Measurements from ENCODE around the gene PFDN2.

Gene PFDN2

GRCh38 chr1:161094481-161094880 is 23.4 kb downstream of the PFDN2 start:
- H3K27me3 ChIP-seq (ENCODE audit: insufficient read depth, low read length), result no peaks in the 10 kb centered on the region; the same call in 1 of the 2 replicates
- no peaks in the 10 kb centered on the region for H3K9me2 ChIP-seq (ENCODE audit: low read depth, low read length)
- H3K79me2 ChIP-seq (ENCODE audit: insufficient read depth, low read length), result no peaks in the 10 kb centered on the region
- no peaks in the 10 kb centered on the region for H4K20me1 ChIP-seq (ENCODE audit: insufficient read depth, low read length)
- H3K4me1 ChIP-seq (ENCODE audit: insufficient read depth, low read length, severe bottlenecking), result peaks cover 16% of the 10 kb centered on the region
- no peak overlapping the region for H3K4me2 ChIP-seq (ENCODE audit: low read length)
- no peak overlapping the region for H3K9ac ChIP-seq (ENCODE audit: low read length)
- H3K9me3 ChIP-seq (ENCODE audit: low read length), result no peaks in the 10 kb centered on the region
- H2AFZ ChIP-seq (ENCODE audit: low read length), result no peak overlapping the region
- no peaks in the 10 kb centered on the region for H3F3A ChIP-seq (ENCODE audit: insufficient read depth, low read length)
- H3K4me3 ChIP-seq (ENCODE audit: low read depth, low read length, poor library complexity, severe bottlenecking), result no peak overlapping the region
- no peak for TF ChIP-seq EZH2 (IDR thresholded peaks at IDR 0.05; ENCODE audit: borderline replicate concordance, low read length)
- TF ChIP-seq CTCF (IDR thresholded peaks at IDR 0.05; ENCODE audit: low read length), result no peak
- peaks cover 6% of the 10 kb centered on the region for H3K36me3 ChIP-seq (ENCODE audit: insufficient read depth, low read length)
- no peak overlapping the region for H3K27ac ChIP-seq (ENCODE audit: low read depth, low read length, poor library complexity, severe bottlenecking)

- Histone ChIP-seq H2AFZ (ENCODE audit: low read length) (no peak overlapping the region), H3K27ac (ENCODE audit: low read depth, low read length, poor library complexity, severe bottlenecking) (no peak overlapping the region), H3K4me2 (ENCODE audit: low read length) (no peak overlapping the region), H3K4me1 (ENCODE audit: insufficient read depth, low read length, severe bottlenecking) (peaks cover under 1% of the 10 kb centered on the region), H3K27me3 (ENCODE audit: insufficient read depth, low read length) (no peaks in the 10 kb centered on the region; the same call in 1 of the 2 replicates), H3K9me2 (ENCODE audit: low read depth, low read length) (no peaks in the 10 kb centered on the region), H3K36me3 (ENCODE audit: insufficient read depth, low read length) (no peaks in the 10 kb centered on the region), H3K9ac (ENCODE audit: low read length) (no peak overlapping the region), H3K4me3 (ENCODE audit: low read depth, low read length, poor library complexity, severe bottlenecking) (no peak overlapping the region), H3K79me2 (ENCODE audit: insufficient read depth, low read length) (no peaks in the 10 kb centered on the region), H4K20me1 (ENCODE audit: insufficient read depth, low read length) (no peaks in the 10 kb centered on the region), H3F3A (ENCODE audit: insufficient read depth, low read length) (no peaks in the 10 kb centered on the region), H3K9me3 (ENCODE audit: low read length) (no peaks in the 10 kb centered on the region)
- no peak for TF ChIP-seq CTCF (IDR thresholded peaks at IDR 0.05; ENCODE audit: low read length)
- TF ChIP-seq EZH2 (IDR thresholded peaks at IDR 0.05; ENCODE audit: borderline replicate concordance, low read length), result no peak
Measured at GRCh38 chr1:161092621-161093028, 25.2 kb downstream of the PFDN2 start.

GRCh38 chr1:161091796-161092507 is 25.9 kb downstream of the PFDN2 start:
- no peak for TF ChIP-seq CTCF (IDR thresholded peaks at IDR 0.05; ENCODE audit: low read length)
- no peak for TF ChIP-seq EZH2 (IDR thresholded peaks at IDR 0.05; ENCODE audit: borderline replicate concordance, low read length)
- H3F3A ChIP-seq (ENCODE audit: insufficient read depth, low read length), result no peaks in the 10 kb centered on the region
- H3K79me2 ChIP-seq (ENCODE audit: insufficient read depth, low read length), result no peaks in the 10 kb centered on the region
- no peaks in the 10 kb centered on the region for H3K36me3 ChIP-seq (ENCODE audit: insufficient read depth, low read length)
- H3K27ac ChIP-seq (ENCODE audit: low read depth, low read length, poor library complexity, severe bottlenecking), result no peak overlapping the region
- no peaks in the 10 kb centered on the region for H4K20me1 ChIP-seq (ENCODE audit: insufficient read depth, low read length)
- H3K4me1 ChIP-seq (ENCODE audit: insufficient read depth, low read length, severe bottlenecking), result no peaks in the 10 kb centered on the region
- no peaks in the 10 kb centered on the region for H3K9me2 ChIP-seq (ENCODE audit: low read depth, low read length)
- no peaks in the 10 kb centered on the region for H3K9me3 ChIP-seq (ENCODE audit: low read length)
- no peaks in the 10 kb centered on the region; the same call in 1 of the 2 replicates for H3K27me3 ChIP-seq (ENCODE audit: insufficient read depth, low read length)
- no peak overlapping the region for H3K9ac ChIP-seq (ENCODE audit: low read length)
- no peak overlapping the region for H3K4me3 ChIP-seq (ENCODE audit: low read depth, low read length, poor library complexity, severe bottlenecking)
- no peak overlapping the region for H3K4me2 ChIP-seq (ENCODE audit: low read length)
- H2AFZ ChIP-seq (ENCODE audit: low read length), result no peak overlapping the region
